ENCODE results near the gene COMMD10. TPM values are rescaled to one million over a fixed set of nuclear protein-coding genes. Genes with fewer than 3 reads are reported as not detected.

COMMD10 gene
- total and polyA plus RNA-seq, 2 of the 8 experiments (the other 6 are each of a cell fraction or from before 2014, with no cell fraction given), result 16.5 to 43.4 TPM

GRCh38 chr5:116242343-116242742 is 157.5 kb downstream of the COMMD10 start:
- TF ChIP-seq RBBP5 (IDR thresholded peaks at IDR 0.05; ENCODE audit: borderline replicate concordance, low read depth, low read length) (no peak), RNF2 (IDR thresholded peaks at IDR 0.05; ENCODE audit: borderline replicate concordance, low read depth, low read length, missing control alignments, poor library complexity, severe bottlenecking) (no peak), CHD2 (IDR thresholded peaks at IDR 0.05; ENCODE audit: low read length) (no peak), SUZ12 (IDR thresholded peaks at IDR 0.05; ENCODE audit: low read length) (no peak), ASH2L (IDR thresholded peaks at IDR 0.05; ENCODE audit: low read length) (no peak), JUN (IDR thresholded peaks at IDR 0.05; ENCODE audit: low read depth, low read length) (no peak), HDAC6 (IDR thresholded peaks at IDR 0.05; ENCODE audit: low read depth, low read length) (no peak), SRF (IDR thresholded peaks at IDR 0.05; ENCODE audit: low read depth, low read length) (no peak), POU5F1 (IDR thresholded peaks at IDR 0.05; ENCODE audit: low read depth, low read length) (no peak), FOSL1 (IDR thresholded peaks at IDR 0.05; ENCODE audit: insufficient read depth, low read depth, low read length) (no peak), E2F6 (IDR thresholded peaks at IDR 0.05) (no peak), NANOG (IDR thresholded peaks at IDR 0.05; ENCODE audit: insufficient read depth, low read depth, low read length, poor library complexity, severe bottlenecking) (no peak), KDM4A (IDR thresholded peaks at IDR 0.05; ENCODE audit: low read depth, low read length, severe bottlenecking) (no peak)
- Histone ChIP-seq H3K18ac (ENCODE audit: extremely low read depth, low read length) (no peak overlapping the region), H3K14ac (ENCODE audit: insufficient read length) (no peak overlapping the region), H2BK12ac (ENCODE audit: low read depth, low read length) (no peak overlapping the region), H2AFZ (ENCODE audit: low read length) (no peak overlapping the region), H2BK120ac (replicated peaks; ENCODE audit: low read depth, low read length) (no peak overlapping the region), H3K9me3 (ENCODE audit: insufficient read depth in 2 of 2, low read depth in 1 of 2, low read length in 1 of 2) (no peaks in the 10 kb centered on the region; a peak in 1 of 4 replicates), H2AK5ac (ENCODE audit: low read depth, low read length) (no peak overlapping the region), H3K23me2 (ENCODE audit: low read depth, low read length) (no peaks in the 10 kb centered on the region), H3K79me2 (ENCODE audit: control insufficient read depth in 1 of 2, insufficient read depth in 2 of 2, low read length in 2 of 2) (no peaks in the 10 kb centered on the region), H3K79me1 (ENCODE audit: low read depth, low read length) (no peaks in the 10 kb centered on the region), H3K27me3 (replicated peaks in 1 of 4; ENCODE audit: control insufficient read depth in 3 of 4, extremely low read depth in 1 of 4, insufficient read depth in 3 of 4, low read length in 3 of 4) (no peaks in the 10 kb centered on the region), H3K27ac (ENCODE audit: low read depth, low read length) (no peak overlapping the region), H4K20me1 (replicated peaks in 1 of 2; ENCODE audit: control insufficient read depth in 1 of 2, insufficient read depth in 2 of 2, low read length in 2 of 2) (no peaks in the 10 kb centered on the region), H4K91ac (replicated peaks; ENCODE audit: insufficient read length, low read length) (no peak overlapping the region), H2BK20ac (ENCODE audit: low read length) (no peak overlapping the region), H3K56ac (replicated peaks; ENCODE audit: insufficient read length, low read depth, low read length) (no peak overlapping the region), H4K5ac (ENCODE audit: insufficient read length, low read depth, low read length) (no peak overlapping the region), H4K8ac (ENCODE audit: extremely low read depth, insufficient read depth, low read length) (no peak overlapping the region), H3K4ac (replicated peaks; ENCODE audit: insufficient read length, low read depth, low read length) (no peak overlapping the region), H3K9ac (replicated peaks in 1 of 4; ENCODE audit: extremely low read depth in 1 of 4, low read depth in 3 of 4, low read length in 3 of 4) (no peak overlapping the region), H3K36me3 (ENCODE audit: control insufficient read depth in 2 of 4, insufficient read depth in 4 of 4, low read length in 3 of 4) (no peaks in the 10 kb centered on the region), H3K4me2 (ENCODE audit: insufficient read depth in 1 of 2, low read depth in 2 of 2, low read length in 2 of 2) (no peak overlapping the region), H3K4me1 (replicated peaks in 1 of 4; ENCODE audit: control insufficient read depth in 3 of 4, insufficient read depth in 4 of 4, low read length in 3 of 4) (no peaks in the 10 kb centered on the region), H3K23ac (ENCODE audit: insufficient read length) (no peak overlapping the region), H2BK5ac (ENCODE audit: low read depth, low read length) (no peak overlapping the region), H2BK15ac (ENCODE audit: low read length) (no peak overlapping the region), H3K4me3 (ENCODE audit: extremely low read depth in 1 of 4, insufficient read depth in 2 of 4, low read depth in 3 of 4, low read length in 4 of 4) (no peak overlapping the region)
- CTCF ChIA-PET (ENCODE audit: partially characterized antibody), result interaction anchor here (0.8 to 2.0 kb wide), 3 partner anchors 9 to 106 kb away, joined by 3 to 9 read pairs (median 3); no protein-coding TSS in a partner anchor
- WGBS, 2 experiments (ENCODE audit: extremely low coverage in 1 of 2, insufficient coverage in 1 of 2, insufficient read length in 1 of 2, insufficient replicate concordance in 2 of 2, low coverage in 1 of 2, low lambda C conversion rate in 2 of 2, missing lambda C conversion rate in 1 of 2), result 95% methylated on average over 1 of the region's 1 CpG; no CpG with 5 or more reads in 1 of the 2 experiments
- FAIRE-seq (no peak), DNase-seq (ENCODE audit: low read depth in 1 of 2, low spot score in 2 of 2) (no peak)
- POLR2A ChIA-PET (ENCODE audit: partially characterized antibody), result no interaction called here

All from H1 (cell line).